DMS 273 treated with DMSO at 0.1 percent for 48 hours (cell line): ENCODE results near the gene DNAJC17.
A peak's percentile ranks its signal among the peaks of the same experiment; 100 is the strongest.

Experiments
- DNase-seq: peaks from one replicate; lab custom pipeline; 2025; lab: John Stamatoyannopoulos, UW

Gene DNAJC17

GRCh38 chr15:40766906-40767837 lies 40.1 kb downstream of the DNAJC17 start:
- DNase-seq = no peak

GRCh38 chr15:40766194-40766815 lies 41.0 kb downstream of the DNAJC17 start:
- no peak for DNase-seq

GRCh38 chr15:40764629-40765103 lies 42.6 kb downstream of the DNAJC17 start:
- no peak for DNase-seq

DNA sequence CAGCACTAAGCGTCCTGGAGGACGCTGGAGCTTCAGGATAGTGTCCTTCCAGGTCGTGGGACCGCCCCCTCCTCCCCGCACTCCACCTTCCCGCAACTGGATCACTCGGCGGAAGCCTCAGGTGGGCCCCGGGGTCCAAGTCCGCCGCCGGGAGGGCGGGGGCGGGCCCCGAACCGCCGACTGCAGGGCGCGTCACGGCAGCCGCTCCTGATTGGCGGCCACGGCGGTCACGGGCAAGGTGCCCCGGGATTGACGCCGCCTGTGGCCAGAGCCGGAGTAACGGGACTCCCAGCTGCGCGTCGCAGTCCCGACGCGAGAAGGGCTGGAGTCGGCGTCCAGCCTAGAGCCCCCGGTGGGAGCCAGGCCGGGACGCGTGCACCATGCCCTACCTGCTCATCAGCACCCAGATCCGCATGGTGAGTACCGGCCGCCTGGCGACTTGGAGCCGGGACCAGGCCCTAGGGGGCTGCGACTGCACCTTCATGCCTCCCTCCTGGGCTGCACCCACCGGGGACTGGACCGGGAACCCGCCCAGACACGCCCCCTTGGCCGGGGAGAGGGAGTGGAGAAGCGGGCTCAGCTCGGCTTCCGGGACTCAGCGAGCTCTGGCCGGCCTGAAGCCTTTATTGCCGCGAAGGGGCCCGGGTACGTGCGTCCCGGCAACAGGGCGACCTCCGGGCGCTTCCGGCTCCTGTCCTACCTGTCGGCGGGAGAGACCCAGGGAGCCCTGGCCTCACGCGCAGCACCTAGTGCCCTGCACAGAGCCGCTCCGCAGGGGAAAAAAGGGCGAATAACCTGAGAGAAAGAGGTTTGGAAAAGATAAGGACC lies 43.3 kb downstream of the DNAJC17 start, which contains the start of gene GCHFR:
Gene GCHFR (plus strand): TSS at position 268 of the 828 bp plus-strand sequence. CDS start 113 bp downstream, at position 381.
- no peak for DNase-seq

GRCh38 chr15:40762919-40763800 lies 44.1 kb downstream of the DNAJC17 start:
- no peak for DNase-seq

- DNase-seq = no peak
These were observed 47.3 kb downstream of the DNAJC17 start for GRCh38 chr15:40759961-40760360.

GRCh38 chr15:40756938-40757337 lies 50.3 kb downstream of the DNAJC17 start:
- DNase-seq = no peak

GRCh38 chr15:40755812-40756208 lies 51.5 kb downstream of the DNAJC17 start:
- no peak for DNase-seq

GRCh38 chr15:40754883-40755811 lies 52.1 kb downstream of the DNAJC17 start, which contains the start of gene RMDN3:
TSS of gene RMDN3 (minus strand) at chr15:40755254. CDS start at chr15:40754783, 471 bp downstream.
- DNase-seq = peak; percentile 44

DNA sequence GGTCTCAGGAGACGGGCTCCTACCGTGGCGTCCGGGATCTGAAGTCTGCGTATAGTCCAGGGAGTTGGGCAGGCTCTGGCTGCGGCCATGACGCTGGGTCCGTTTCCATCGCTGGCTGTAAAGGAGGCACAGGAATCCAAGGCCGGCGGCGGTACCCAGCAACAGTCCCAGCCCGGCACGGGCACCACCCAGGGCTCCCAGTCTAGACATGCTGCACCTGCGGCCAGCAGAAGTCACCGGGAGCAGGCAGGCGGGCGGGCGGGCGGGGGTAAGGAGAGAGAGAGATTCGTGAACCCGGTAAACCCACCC lies 52.7 kb downstream of the DNAJC17 start:
- no peak for DNase-seq

DNA sequence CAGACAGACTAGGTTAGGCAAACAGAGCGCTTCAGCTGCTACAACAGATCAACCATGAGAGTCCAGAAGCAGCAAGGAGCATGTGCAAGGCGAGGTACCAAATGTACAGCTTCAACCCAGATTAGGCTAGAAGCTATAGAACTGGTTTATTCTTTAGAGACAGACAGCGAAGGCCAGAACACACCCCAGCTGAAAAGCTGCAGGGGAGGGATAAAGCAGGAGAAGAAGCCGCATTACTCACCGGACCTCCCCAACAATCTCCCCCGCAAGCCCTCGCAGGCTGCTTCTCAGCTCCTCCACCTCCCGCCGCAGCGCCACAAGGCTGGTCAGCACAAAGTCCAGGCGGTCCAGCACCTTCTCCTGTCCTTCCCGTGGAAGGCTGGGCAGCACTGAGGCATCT lies 55.5 kb downstream of the DNAJC17 start:
- DNase-seq = no peak

- no peak for DNase-seq
These were observed 56.4 kb downstream of the DNAJC17 start for GRCh38 chr15:40750885-40751284.

- DNase-seq = no peak
These were observed 58.1 kb downstream of the DNAJC17 start for GRCh38 chr15:40749151-40749630.

GRCh38 chr15:40747685-40748631 lies 59.3 kb downstream of the DNAJC17 start:
- DNase-seq = no peak

DNA sequence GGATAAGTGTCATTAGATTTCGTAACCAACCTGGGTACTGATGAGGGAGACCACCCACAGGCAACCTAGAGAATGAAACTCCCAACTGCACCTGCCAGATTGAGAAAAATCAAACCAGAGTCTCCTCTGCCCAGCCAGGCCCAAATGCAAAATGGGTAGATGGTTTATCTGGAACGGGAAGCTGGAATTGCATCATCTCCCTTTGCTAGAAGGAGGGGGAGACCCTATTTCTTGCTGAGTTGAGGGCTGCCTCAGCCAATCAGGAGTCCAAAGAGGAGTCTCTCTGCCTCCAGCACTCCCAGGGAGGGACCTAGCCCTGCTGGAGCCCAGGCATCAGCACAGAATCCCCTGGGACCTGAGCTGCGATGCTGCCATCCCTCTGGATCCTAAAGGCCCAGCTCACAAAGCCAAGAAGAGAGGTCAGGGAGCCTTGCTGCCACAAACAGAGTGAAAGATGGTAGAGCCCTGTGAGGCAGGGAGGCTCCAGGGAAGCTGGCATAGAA lies 60.3 kb downstream of the DNAJC17 start:
- DNase-seq = no peak

DNA sequence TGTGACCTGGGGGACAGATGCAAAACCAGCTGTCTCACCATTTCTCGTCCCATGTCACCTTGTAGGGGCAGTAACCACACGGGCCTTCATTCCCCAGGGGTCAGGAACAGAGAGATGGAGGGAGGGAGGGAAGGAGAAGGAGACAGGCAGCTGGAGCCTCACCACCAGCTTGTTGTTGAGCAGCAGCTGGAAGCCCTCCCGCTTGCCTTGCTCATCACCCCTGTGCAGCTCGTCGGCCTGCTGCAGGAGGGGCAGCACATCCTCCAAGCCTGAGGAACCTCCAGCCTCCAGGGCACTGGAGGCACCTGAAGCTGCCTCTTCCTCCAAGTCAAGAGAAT lies 62.5 kb downstream of the DNAJC17 start:
- no peak for DNase-seq

- no peak for DNase-seq
These were observed 63.1 kb downstream of the DNAJC17 start for GRCh38 chr15:40743921-40744814.

GRCh38 chr15:40743485-40743901 lies 63.8 kb downstream of the DNAJC17 start:
- DNase-seq = no peak
